Astrocyte (in vitro differentiated cells and primary cell): ENCODE results near the gene MLKL. TPM values are rescaled to one million over a fixed set of nuclear protein-coding genes. Genes with fewer than 3 reads are reported as not detected.

Source experiments
- DNase-seq: peaks from one replicate; pipeline ENCODE4 v3.0.0-alpha.2; 2010; ENCODE audit warnings: low read depth
- FAIRE-seq: peaks from 2 replicates; lab custom pipeline; 2011; peaks lifted over from hg19 to GRCh38; lab: Jason Lieb, UNC
- H2AFZ ChIP-seq: 2 replicates; pipeline ENCODE4 v1.6.0; 2012; ENCODE audit warnings: low read depth, low read length, inconsistent platforms
- H3K27ac ChIP-seq: 2 replicates; pipeline ENCODE4 v1.5.1; 2011; ENCODE audit warnings: low read depth, low read length, inconsistent platforms
- H3K27me3 ChIP-seq: 2 replicates; pipeline ENCODE4 v1.6.0; 2011; ENCODE audit warnings: low read length, inconsistent platforms; ENCODE audit not compliant: insufficient read depth
- H3K36me3 ChIP-seq: 2 replicates; pipeline ENCODE4 v1.5.1; 2011; ENCODE audit warnings: low read length, inconsistent platforms; ENCODE audit not compliant: insufficient read depth
- H3K4me1 ChIP-seq: 2 replicates; pipeline ENCODE4 v1.5.1; 2011; ENCODE audit warnings: low read length, inconsistent platforms; ENCODE audit not compliant: insufficient read depth
- H3K4me2 ChIP-seq: 2 replicates; pipeline ENCODE4 v1.6.0; 2012; ENCODE audit warnings: low read length, inconsistent platforms
- H3K4me3 ChIP-seq: 2 replicates; pipeline ENCODE4 v1.5.1; 2011; ENCODE audit warnings: low read depth, mild to moderate bottlenecking, low read length, inconsistent platforms; ENCODE audit not compliant: insufficient read depth
- H3K79me2 ChIP-seq: 2 replicates; pipeline ENCODE4 v1.6.0; 2012; ENCODE audit warnings: mild to moderate bottlenecking, low read length, inconsistent platforms; ENCODE audit not compliant: insufficient read depth
- H3K9ac ChIP-seq: 2 replicates; pipeline ENCODE4 v1.6.0; 2012; ENCODE audit warnings: mild to moderate bottlenecking, low read length, inconsistent platforms
- H3K9me3 ChIP-seq: 2 replicates; pipeline ENCODE4 v1.5.1; 2012; ENCODE audit warnings: low read depth, mild to moderate bottlenecking, low read length, inconsistent platforms; ENCODE audit not compliant: insufficient read depth
- H4K20me1 ChIP-seq: 2 replicates; pipeline ENCODE4 v1.6.0; 2012; ENCODE audit warnings: low read length, inconsistent platforms; ENCODE audit not compliant: insufficient read depth
- H3K27ac Mint-ChIP-seq: one replicate; pipeline ENCODE4 v1.8.0; 2021; ENCODE audit warnings: mild to moderate bottlenecking, mixed read lengths; ENCODE audit not compliant: unreplicated experiment
- H3K27me3 Mint-ChIP-seq: one replicate; pipeline ENCODE4 v1.8.0; 2021; ENCODE audit warnings: low read depth, mixed read lengths; ENCODE audit not compliant: unreplicated experiment
- H3K36me3 Mint-ChIP-seq: one replicate; pipeline ENCODE4 v1.8.0; 2021; ENCODE audit warnings: low read depth, mixed read lengths; ENCODE audit not compliant: unreplicated experiment
- H3K4me1 Mint-ChIP-seq: one replicate; pipeline ENCODE4 v1.8.0; 2021; ENCODE audit warnings: low read depth, mixed read lengths; ENCODE audit not compliant: unreplicated experiment
- H3K4me3 Mint-ChIP-seq: one replicate; pipeline ENCODE4 v1.8.0; 2021; ENCODE audit warnings: mild to moderate bottlenecking, moderate library complexity, mixed read lengths; ENCODE audit not compliant: unreplicated experiment
- H3K9me3 Mint-ChIP-seq: one replicate; pipeline ENCODE4 v1.8.0; 2021; ENCODE audit warnings: mild to moderate bottlenecking, mixed read lengths; ENCODE audit not compliant: unreplicated experiment
- CTCF ChIP-seq: IDR thresholded peaks from 2 replicates; pipeline ENCODE4 v1.5.1; 2011; ENCODE audit warnings: low read depth, mild to moderate bottlenecking, inconsistent platforms, low read length, moderate library complexity; ENCODE audit not compliant: insufficient read depth
- EZH2 ChIP-seq: IDR thresholded peaks from 2 replicates; pipeline ENCODE4 v1.6.1; 2012; ENCODE audit warnings: mild to moderate bottlenecking, low read length, inconsistent platforms; ENCODE audit not compliant: insufficient read depth
- total RNA-seq: library from RNA; stranded (reverse); gene quantifications from 2 replicates; pipeline ENCODE4 v1.2.1, GENCODE V29; 2021

The MLKL gene
- total RNA-seq, 1 donor from 2014 or later: 6.2 TPM

- FAIRE-seq: no peak
- peaks cover 10% of the 10 kb centered on the region for H3K27me3 ChIP-seq
Measured at GRCh38 chr16:74710401-74710800, 9.7 kb upstream of the MLKL start.

GRCh38 chr16:74709441-74709877 is 8.8 kb upstream of the MLKL start:
- Histone ChIP-seq H3K4me2 (no peak overlapping the region), H3K4me3 (no peak overlapping the region), H3K9me3 (no peaks in the 10 kb centered on the region), H2AFZ (no peak overlapping the region), H3K36me3 (no peaks in the 10 kb centered on the region), H3K79me2 (no peaks in the 10 kb centered on the region), H3K27ac (no peak overlapping the region), H3K27me3 (peaks cover 10% of the 10 kb centered on the region), H4K20me1 (no peaks in the 10 kb centered on the region), H3K4me1 (no peaks in the 10 kb centered on the region), H3K9ac (no peak overlapping the region)
- TF ChIP-seq EZH2 (no peak), CTCF (peak; percentile 99)
- no peaks in the 10 kb centered on the region for H3K36me3 Mint-ChIP-seq
- peak; percentile 21 for DNase-seq
- H3K27me3 Mint-ChIP-seq: peaks cover 28% of the 10 kb centered on the region
- H3K9me3 Mint-ChIP-seq: no peaks in the 10 kb centered on the region
- H3K27ac Mint-ChIP-seq: no peak overlapping the region
- no peak overlapping the region for H3K4me3 Mint-ChIP-seq
- no peaks in the 10 kb centered on the region for H3K4me1 Mint-ChIP-seq
- peak; percentile 66 for FAIRE-seq

More at GRCh38 chr16:74710401-74710800, 9.7 kb upstream of the MLKL start:
- no peaks in the 10 kb centered on the region for H3K36me3 ChIP-seq
- H3K4me3 Mint-ChIP-seq: no peak overlapping the region
- no peaks in the 10 kb centered on the region for H3K4me1 Mint-ChIP-seq
- H2AFZ ChIP-seq: no peak overlapping the region
- H3K4me2 ChIP-seq: no peak overlapping the region
- no peaks in the 10 kb centered on the region for H3K9me3 ChIP-seq
- H3K27ac Mint-ChIP-seq: no peak overlapping the region
- DNase-seq: no peak
- peaks cover 28% of the 10 kb centered on the region for H3K27me3 Mint-ChIP-seq
- no peaks in the 10 kb centered on the region for H3K36me3 Mint-ChIP-seq
- H3K27ac ChIP-seq: no peak overlapping the region
- TF ChIP-seq EZH2: no peak
- TF ChIP-seq CTCF: no peak
- no peaks in the 10 kb centered on the region for H3K9me3 Mint-ChIP-seq
- no peak overlapping the region for H3K4me3 ChIP-seq
- H3K9ac ChIP-seq: no peak overlapping the region
- H3K4me1 ChIP-seq: no peaks in the 10 kb centered on the region
- no peaks in the 10 kb centered on the region for H3K79me2 ChIP-seq
- no peaks in the 10 kb centered on the region for H4K20me1 ChIP-seq

GRCh38 chr16:74700116-74700437 is 585 bp downstream of the MLKL start:
- Histone ChIP-seq H3K27ac (peak overlapping the region; percentile 67), H3K27me3 (no peaks in the 10 kb centered on the region), H3K79me2 (peaks cover 10% of the 10 kb centered on the region), H3K4me2 (peak overlapping the region; percentile 97), H2AFZ (peak overlapping the region; percentile 99), H3K36me3 (no peaks in the 10 kb centered on the region), H4K20me1 (no peaks in the 10 kb centered on the region), H3K9me3 (no peaks in the 10 kb centered on the region), H3K4me1 (peaks cover 5% of the 10 kb centered on the region), H3K9ac (peak overlapping the region; percentile 84), H3K4me3 (peak overlapping the region; percentile 92)
- Mint-ChIP-seq H3K27me3 (no peaks in the 10 kb centered on the region), H3K36me3 (no peaks in the 10 kb centered on the region), H3K4me1 (peaks cover 1% of the 10 kb centered on the region), H3K9me3 (no peaks in the 10 kb centered on the region), H3K4me3 (peak overlapping the region; percentile 88), H3K27ac (peak overlapping the region; percentile 84)
- TF ChIP-seq CTCF (no peak), EZH2 (no peak)
- no peak for FAIRE-seq
- no peak for DNase-seq
